Endothelial cell (in vitro differentiated cells): ENCODE results near the gene KLK6. TPM values are rescaled to one million over a fixed set of nuclear protein-coding genes. Genes with fewer than 3 reads are reported as not detected.

Experiments used
- DNase-seq: peaks from one replicate; pipeline ENCODE4 v3.0.0; 2021; ENCODE audit warnings: low spot score
- H3K27ac Mint-ChIP-seq: one replicate; pipeline ENCODE4 v1.8.0; 2021; ENCODE audit warnings: mixed read lengths, inconsistent platforms; ENCODE audit not compliant: unreplicated experiment
- H3K27me3 Mint-ChIP-seq: one replicate; pipeline ENCODE4 v1.8.0; 2021; ENCODE audit warnings: mild to moderate bottlenecking, moderate library complexity, mixed read lengths, inconsistent platforms; ENCODE audit not compliant: unreplicated experiment
- H3K36me3 Mint-ChIP-seq: one replicate; pipeline ENCODE4 v1.8.0; 2021; ENCODE audit warnings: mild to moderate bottlenecking, low read depth, mixed read lengths, inconsistent platforms; ENCODE audit not compliant: unreplicated experiment
- H3K4me1 Mint-ChIP-seq: one replicate; pipeline ENCODE4 v1.8.0; 2021; ENCODE audit warnings: mild to moderate bottlenecking, mixed read lengths, inconsistent platforms; ENCODE audit not compliant: unreplicated experiment
- H3K4me3 Mint-ChIP-seq: one replicate; pipeline ENCODE4 v1.8.0; 2021; ENCODE audit warnings: mild to moderate bottlenecking, mixed read lengths, inconsistent platforms; ENCODE audit not compliant: unreplicated experiment
- H3K9me3 Mint-ChIP-seq: one replicate; pipeline ENCODE4 v1.8.0; 2021; ENCODE audit warnings: mixed read lengths, inconsistent platforms; ENCODE audit not compliant: unreplicated experiment
- total RNA-seq: library from RNA; stranded (reverse); fragmentation: NEBNext Ultra II Directional; extraction: Animal tissue kit (Norgen Biotek cat#: 25700); gene quantifications from one replicate; pipeline ENCODE4 v1.2.1, GENCODE V29; 2021; ENCODE audit not compliant: unreplicated experiment
- TF ChIP-seq, protein P1 (sequence below): fragments of 200-600 bp; sonication (generic); IDR thresholded peaks from one replicate; pipeline ENCODE4 v1.5.0; 2021; ENCODE audit warnings: antibody characterized with exemption; ENCODE audit not compliant: unreplicated experiment

Gene KLK6
- total RNA-seq, 1 donor from 2014 or later: 0.67 TPM

DNA sequence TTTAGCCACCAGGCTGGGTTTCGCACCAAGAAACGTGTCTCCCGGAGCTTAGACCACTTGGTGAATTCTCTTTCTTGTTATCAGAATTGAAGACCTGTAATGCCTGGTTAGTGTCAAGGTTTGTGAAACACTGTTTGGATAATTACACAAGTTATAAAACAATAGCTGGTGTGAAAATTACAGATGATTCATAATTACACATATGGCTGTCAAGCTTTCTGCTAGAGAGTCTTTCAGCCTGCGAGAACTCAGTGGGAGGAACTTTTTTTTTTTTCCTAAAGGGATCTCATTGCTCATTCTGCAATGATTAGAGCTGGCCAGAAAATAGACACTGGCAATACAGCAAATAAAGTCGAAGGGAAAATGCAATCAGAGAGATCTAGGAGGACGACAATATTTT, 44.8 kb downstream of the KLK6 start:
- no peak for DNase-seq
- Mint-ChIP-seq H3K4me3 (no peak overlapping the region), H3K27ac (no peak overlapping the region), H3K36me3 (no peaks in the 10 kb centered on the region), H3K27me3 (no peaks in the 10 kb centered on the region), H3K4me1 (peaks cover 6% of the 10 kb centered on the region), H3K9me3 (no peaks in the 10 kb centered on the region)
- TF ChIP-seq, protein P1, sequence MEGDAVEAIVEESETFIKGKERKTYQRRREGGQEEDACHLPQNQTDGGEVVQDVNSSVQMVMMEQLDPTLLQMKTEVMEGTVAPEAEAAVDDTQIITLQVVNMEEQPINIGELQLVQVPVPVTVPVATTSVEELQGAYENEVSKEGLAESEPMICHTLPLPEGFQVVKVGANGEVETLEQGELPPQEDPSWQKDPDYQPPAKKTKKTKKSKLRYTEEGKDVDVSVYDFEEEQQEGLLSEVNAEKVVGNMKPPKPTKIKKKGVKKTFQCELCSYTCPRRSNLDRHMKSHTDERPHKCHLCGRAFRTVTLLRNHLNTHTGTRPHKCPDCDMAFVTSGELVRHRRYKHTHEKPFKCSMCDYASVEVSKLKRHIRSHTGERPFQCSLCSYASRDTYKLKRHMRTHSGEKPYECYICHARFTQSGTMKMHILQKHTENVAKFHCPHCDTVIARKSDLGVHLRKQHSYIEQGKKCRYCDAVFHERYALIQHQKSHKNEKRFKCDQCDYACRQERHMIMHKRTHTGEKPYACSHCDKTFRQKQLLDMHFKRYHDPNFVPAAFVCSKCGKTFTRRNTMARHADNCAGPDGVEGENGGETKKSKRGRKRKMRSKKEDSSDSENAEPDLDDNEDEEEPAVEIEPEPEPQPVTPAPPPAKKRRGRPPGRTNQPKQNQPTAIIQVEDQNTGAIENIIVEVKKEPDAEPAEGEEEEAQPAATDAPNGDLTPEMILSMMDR: no peak

DNA sequence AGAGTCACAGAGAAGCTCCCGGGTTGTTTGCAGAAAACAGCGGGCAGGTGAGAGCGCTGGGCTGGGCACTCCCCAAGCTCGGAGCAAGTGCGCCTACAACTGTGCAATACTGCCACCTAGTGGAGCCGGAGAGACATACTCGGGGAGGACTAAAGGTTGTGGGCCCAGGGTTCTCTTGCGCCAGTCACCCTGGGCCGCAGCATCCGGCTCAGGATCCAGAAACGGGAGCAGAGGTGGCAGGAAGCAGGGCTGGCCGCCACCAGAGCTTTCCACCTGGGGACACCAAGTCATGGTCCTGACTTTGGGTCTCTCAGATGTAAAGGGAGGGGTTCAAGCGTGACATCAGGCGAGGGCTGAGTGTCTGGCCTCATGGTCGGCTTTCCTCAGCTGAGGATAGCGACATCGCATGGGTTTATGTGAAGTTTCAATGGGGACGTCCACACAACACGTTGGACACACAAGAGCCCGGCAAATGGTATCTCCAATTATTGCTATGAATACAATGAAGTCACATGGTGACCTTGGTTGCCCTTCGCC, 47.0 kb downstream of the KLK6 start:
- peaks cover 6% of the 10 kb centered on the region for H3K4me1 Mint-ChIP-seq
- no peaks in the 10 kb centered on the region for H3K36me3 Mint-ChIP-seq
- DNase-seq: peak; percentile 85
- peaks cover 2% of the 10 kb centered on the region for H3K27me3 Mint-ChIP-seq
- no peaks in the 10 kb centered on the region for H3K9me3 Mint-ChIP-seq
- TF ChIP-seq, protein P1: peak; percentile 94
- no peak overlapping the region for H3K4me3 Mint-ChIP-seq
- no peak overlapping the region for H3K27ac Mint-ChIP-seq

DNA sequence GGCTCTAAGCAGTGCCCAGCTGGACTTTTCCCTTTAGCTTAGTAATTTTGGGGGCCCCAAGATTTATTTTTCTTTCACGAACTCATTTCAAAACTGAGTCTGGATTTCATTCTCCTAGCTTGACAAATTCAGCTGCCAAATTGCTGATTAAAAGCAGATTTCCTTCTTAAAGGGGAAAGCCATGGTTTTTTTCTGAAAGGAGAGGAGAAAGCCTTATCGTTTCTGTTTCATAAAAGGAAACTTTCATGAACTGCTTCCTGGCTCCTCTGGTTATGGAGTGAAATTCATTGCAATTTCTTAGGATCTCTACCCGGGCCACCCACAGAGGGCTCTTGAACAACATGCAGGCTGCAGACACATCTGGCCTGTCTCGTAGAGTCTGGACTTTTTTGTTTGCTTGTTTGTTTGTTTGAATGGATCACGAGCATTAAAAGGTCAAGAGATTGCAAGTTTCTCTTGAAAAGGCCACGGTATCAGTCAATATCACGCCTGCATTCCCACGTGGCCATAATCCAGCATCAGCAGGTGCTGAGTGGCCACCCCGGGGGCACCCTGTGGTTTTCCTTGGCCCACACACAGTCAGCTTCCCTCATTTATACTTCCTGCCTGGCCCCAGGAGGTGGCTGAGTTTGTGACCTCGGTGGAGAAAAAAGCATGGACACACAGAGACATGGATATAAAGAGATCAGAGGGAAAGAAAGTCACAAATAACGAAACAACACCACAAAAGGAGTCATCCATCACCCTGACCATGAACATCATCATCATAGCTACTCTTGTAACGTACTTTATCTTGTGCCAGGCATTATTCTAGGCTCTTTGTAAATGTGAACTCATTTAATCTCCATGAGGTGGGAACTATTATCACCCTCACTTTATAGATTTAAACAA, 47.7 kb downstream of the KLK6 start:
- TF ChIP-seq, protein P1: no peak
- H3K9me3 Mint-ChIP-seq: no peaks in the 10 kb centered on the region
- peaks cover 6% of the 10 kb centered on the region for H3K4me1 Mint-ChIP-seq
- no peaks in the 10 kb centered on the region for H3K36me3 Mint-ChIP-seq
- no peak for DNase-seq
- no peak overlapping the region for H3K27ac Mint-ChIP-seq
- peaks cover 4% of the 10 kb centered on the region for H3K27me3 Mint-ChIP-seq
- no peak overlapping the region for H3K4me3 Mint-ChIP-seq

DNA sequence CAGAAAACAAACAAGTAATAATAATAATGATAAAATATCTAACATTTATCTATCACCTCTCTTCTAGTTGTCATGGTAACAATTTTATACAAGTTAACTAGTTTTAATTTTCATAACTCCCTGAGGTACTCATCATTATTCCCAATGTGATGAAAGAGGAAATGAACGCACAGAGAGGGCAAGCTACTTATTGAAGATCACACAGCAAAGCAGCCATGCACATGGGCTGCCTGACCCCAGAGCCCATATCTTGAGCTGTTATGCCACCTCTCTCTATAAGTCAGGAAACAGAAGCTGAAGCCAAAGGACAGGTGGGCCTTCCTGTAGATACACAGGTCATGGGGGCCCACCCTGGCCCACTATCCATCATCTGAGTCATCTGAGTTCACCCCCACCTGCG, 53.3 kb downstream of the KLK6 start:
- no peaks in the 10 kb centered on the region for H3K9me3 Mint-ChIP-seq
- no peaks in the 10 kb centered on the region for H3K4me1 Mint-ChIP-seq
- H3K36me3 Mint-ChIP-seq: no peaks in the 10 kb centered on the region
- H3K27me3 Mint-ChIP-seq: peaks cover 8% of the 10 kb centered on the region
- DNase-seq: no peak
- no peak overlapping the region for H3K27ac Mint-ChIP-seq
- no peak overlapping the region for H3K4me3 Mint-ChIP-seq
- TF ChIP-seq, protein P1: no peak
